Glutamatergic neuron (in vitro differentiated cells): ENCODE measurements around the gene FRAS1. TPM values are rescaled to one million over a fixed set of nuclear protein-coding genes. Genes with fewer than 3 reads are reported as not detected.

Source experiments
- DNase-seq: peaks from one replicate; pipeline ENCODE4 v3.0.0; 2022
- H3K27ac Mint-ChIP-seq: one replicate; pipeline ENCODE4 v1.8.0; 2020; ENCODE audit warnings: mild to moderate bottlenecking, mixed read lengths, inconsistent platforms; ENCODE audit not compliant: unreplicated experiment
- H3K27me3 Mint-ChIP-seq: one replicate; pipeline ENCODE4 v1.8.0; 2020; ENCODE audit warnings: mild to moderate bottlenecking, moderate library complexity, mixed read lengths, inconsistent platforms; ENCODE audit not compliant: unreplicated experiment
- H3K36me3 Mint-ChIP-seq: one replicate; pipeline ENCODE4 v1.8.0; 2020; ENCODE audit warnings: mild to moderate bottlenecking, mixed read lengths, inconsistent platforms; ENCODE audit not compliant: unreplicated experiment
- H3K4me1 Mint-ChIP-seq: one replicate; pipeline ENCODE4 v1.8.0; 2020; ENCODE audit warnings: mild to moderate bottlenecking, low read depth, mixed read lengths, inconsistent platforms; ENCODE audit not compliant: unreplicated experiment
- H3K4me3 Mint-ChIP-seq: one replicate; pipeline ENCODE4 v1.8.0; 2020; ENCODE audit warnings: mild to moderate bottlenecking, mixed read lengths, inconsistent platforms; ENCODE audit not compliant: unreplicated experiment
- H3K9me3 Mint-ChIP-seq: one replicate; pipeline ENCODE4 v1.8.0; 2020; ENCODE audit warnings: mild to moderate bottlenecking, moderate library complexity, mixed read lengths, inconsistent platforms; ENCODE audit not compliant: unreplicated experiment
- total RNA-seq: library from RNA; stranded (reverse); fragmentation: NEBNext Ultra II Directional; extraction: Animal tissue kit (Norgen Biotek cat#: 25700); gene quantifications from one replicate; pipeline ENCODE4 v1.2.1, GENCODE V29; 2021; ENCODE audit not compliant: unreplicated experiment
- TF ChIP-seq, protein P1 (sequence below): fragments of 200-600 bp; sonication (generic); IDR thresholded peaks from one replicate; pipeline ENCODE4 v1.5.0; 2021; ENCODE audit not compliant: partially characterized antibody, unreplicated experiment

FRAS1 gene
- total RNA-seq, 1 donor from 2014 or later: 18.7 TPM

DNA sequence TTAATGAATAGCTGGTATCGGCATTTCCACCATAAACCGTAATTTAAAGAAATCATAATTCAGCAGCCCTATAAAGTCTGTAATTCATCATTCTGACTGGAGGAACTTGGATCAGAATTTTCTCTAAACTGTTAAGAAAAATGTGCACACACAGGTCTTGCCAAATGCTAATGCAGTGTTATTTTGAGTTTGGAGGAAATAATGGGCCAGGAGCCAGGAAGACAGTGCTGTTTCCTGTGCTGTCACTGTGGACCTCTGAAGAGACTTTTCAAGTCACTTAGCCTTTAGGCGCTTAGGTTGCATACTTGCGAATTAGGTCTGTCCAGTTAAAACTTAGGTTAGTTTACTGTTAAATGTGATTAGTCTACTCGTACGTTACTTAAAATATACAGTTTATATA lies 357.0 kb downstream of the FRAS1 start:
- no peak overlapping the region for H3K4me3 Mint-ChIP-seq
- H3K4me1 Mint-ChIP-seq: no peaks in the 10 kb centered on the region

DNA sequence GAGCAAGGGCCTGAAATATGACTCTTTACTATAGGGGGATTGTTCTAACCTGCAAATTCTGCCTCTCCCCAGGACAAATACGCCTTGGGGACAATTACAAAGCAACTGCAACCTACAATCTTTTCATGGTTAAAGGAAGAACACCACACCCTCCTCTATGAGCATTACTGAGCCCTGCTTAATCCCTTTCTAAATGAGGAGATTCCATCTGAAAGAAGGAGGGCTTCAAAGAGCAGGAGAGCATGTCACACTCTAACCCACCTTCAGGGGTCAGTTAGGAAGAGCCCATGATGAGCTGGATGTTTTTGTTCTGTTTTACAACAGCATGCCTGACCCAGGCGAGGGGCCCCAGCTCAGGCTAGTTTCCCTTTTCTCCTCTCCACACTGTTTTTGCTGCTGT lies 360.5 kb downstream of the FRAS1 start:
- Mint-ChIP-seq H3K36me3 (peaks cover 15% of the 10 kb centered on the region), H3K4me1 (no peaks in the 10 kb centered on the region), H3K9me3 (no peaks in the 10 kb centered on the region), H3K27ac (no peak overlapping the region), H3K4me3 (no peak overlapping the region), H3K27me3 (no peaks in the 10 kb centered on the region)
- DNase-seq: no peak
- TF ChIP-seq, protein P1, sequence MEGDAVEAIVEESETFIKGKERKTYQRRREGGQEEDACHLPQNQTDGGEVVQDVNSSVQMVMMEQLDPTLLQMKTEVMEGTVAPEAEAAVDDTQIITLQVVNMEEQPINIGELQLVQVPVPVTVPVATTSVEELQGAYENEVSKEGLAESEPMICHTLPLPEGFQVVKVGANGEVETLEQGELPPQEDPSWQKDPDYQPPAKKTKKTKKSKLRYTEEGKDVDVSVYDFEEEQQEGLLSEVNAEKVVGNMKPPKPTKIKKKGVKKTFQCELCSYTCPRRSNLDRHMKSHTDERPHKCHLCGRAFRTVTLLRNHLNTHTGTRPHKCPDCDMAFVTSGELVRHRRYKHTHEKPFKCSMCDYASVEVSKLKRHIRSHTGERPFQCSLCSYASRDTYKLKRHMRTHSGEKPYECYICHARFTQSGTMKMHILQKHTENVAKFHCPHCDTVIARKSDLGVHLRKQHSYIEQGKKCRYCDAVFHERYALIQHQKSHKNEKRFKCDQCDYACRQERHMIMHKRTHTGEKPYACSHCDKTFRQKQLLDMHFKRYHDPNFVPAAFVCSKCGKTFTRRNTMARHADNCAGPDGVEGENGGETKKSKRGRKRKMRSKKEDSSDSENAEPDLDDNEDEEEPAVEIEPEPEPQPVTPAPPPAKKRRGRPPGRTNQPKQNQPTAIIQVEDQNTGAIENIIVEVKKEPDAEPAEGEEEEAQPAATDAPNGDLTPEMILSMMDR: no peak

More for the DNA sequence above, 357.0 kb downstream of the FRAS1 start:
- no peak for DNase-seq
- TF ChIP-seq, protein P1: no peak
- H3K27me3 Mint-ChIP-seq: no peaks in the 10 kb centered on the region
- no peaks in the 10 kb centered on the region for H3K36me3 Mint-ChIP-seq
- no peaks in the 10 kb centered on the region for H3K9me3 Mint-ChIP-seq
- H3K27ac Mint-ChIP-seq: no peak overlapping the region

DNA sequence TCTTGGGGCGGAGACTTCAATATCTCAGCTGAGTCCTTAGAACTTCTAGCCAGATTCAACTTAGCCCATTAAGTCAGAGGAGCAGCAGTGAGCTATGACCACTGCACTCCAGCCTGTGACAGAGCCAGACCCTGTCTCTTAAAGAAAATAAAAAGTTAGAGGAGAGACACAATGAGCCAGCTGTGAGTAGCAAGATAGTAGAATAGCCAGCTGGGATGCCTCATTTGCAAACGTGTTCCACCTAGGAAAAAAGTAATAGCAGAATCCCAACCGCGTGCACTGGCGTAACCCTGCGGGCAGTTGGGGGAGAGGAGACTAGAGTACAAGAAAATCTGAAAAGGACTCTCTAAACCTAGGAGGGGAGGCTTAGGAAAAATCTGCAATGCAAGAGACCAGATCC lies 361.3 kb downstream of the FRAS1 start:
- Mint-ChIP-seq H3K27ac (no peak overlapping the region), H3K4me1 (no peaks in the 10 kb centered on the region), H3K9me3 (no peaks in the 10 kb centered on the region), H3K36me3 (peaks cover 15% of the 10 kb centered on the region), H3K4me3 (no peak overlapping the region), H3K27me3 (no peaks in the 10 kb centered on the region)
- TF ChIP-seq, protein P1: no peak
- DNase-seq: no peak

DNA sequence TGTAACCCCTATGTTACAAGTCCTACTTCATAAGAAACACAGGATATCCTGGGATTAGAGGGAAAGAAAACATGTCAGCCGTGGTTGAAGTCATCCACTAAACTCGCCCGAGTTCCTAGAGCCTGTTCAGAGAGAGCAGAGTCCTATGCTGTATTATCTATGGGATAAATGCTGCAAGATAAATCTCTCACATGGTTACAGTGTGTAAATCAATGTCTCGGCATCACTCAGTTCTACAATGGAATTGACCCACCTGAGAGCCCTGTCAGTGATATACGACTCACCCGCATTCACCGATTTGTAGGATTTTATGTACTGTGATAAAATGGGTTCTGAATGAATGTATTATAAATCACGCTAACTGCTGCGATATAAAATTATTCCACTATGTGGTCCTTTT lies 366.7 kb downstream of the FRAS1 start:
- no peaks in the 10 kb centered on the region for H3K4me1 Mint-ChIP-seq
- H3K27me3 Mint-ChIP-seq: no peaks in the 10 kb centered on the region
- H3K36me3 Mint-ChIP-seq: peaks cover 15% of the 10 kb centered on the region
- H3K9me3 Mint-ChIP-seq: no peaks in the 10 kb centered on the region
- no peak for DNase-seq
- TF ChIP-seq, protein P1: no peak
- H3K27ac Mint-ChIP-seq: no peak overlapping the region
- no peak overlapping the region for H3K4me3 Mint-ChIP-seq

DNA sequence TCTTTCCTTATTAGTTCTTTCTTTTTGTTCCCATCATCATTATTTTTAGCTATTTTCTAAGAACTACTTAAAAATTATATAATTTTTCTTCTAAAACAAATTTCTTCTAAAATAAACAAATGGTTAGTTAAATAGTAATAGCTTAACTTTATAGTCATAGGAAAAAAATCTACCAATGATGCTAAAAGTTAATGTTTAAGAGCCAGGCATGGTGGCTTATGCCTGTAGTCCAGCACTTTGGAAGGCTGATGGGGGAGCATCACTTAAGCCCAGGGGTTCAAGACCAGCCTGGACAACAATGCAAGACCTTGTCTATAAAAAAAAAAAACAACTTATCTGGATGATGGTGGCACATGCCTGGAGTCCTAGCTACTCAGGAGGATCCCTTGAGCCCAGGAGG lies 367.3 kb downstream of the FRAS1 start:
- Mint-ChIP-seq H3K27ac (no peak overlapping the region), H3K27me3 (no peaks in the 10 kb centered on the region), H3K4me1 (no peaks in the 10 kb centered on the region), H3K36me3 (peaks cover 15% of the 10 kb centered on the region), H3K9me3 (no peaks in the 10 kb centered on the region), H3K4me3 (no peak overlapping the region)
- no peak for DNase-seq
- TF ChIP-seq, protein P1: no peak
